ENCODE measurements around the gene ZCCHC7. TPM values are rescaled to one million over a fixed set of nuclear protein-coding genes. Genes with fewer than 3 reads are reported as not detected.
A peak's percentile ranks its signal among the peaks of the same experiment; 100 is the strongest.
"Not testable (repeated sequence)": the region's sequence is repeated elsewhere in the genome, so short reads cannot be mapped to it uniquely, and the experiment has no call there.

The ZCCHC7 gene
- total RNA-seq, 1 donor from 2014 or later = 22.1 TPM

DNA sequence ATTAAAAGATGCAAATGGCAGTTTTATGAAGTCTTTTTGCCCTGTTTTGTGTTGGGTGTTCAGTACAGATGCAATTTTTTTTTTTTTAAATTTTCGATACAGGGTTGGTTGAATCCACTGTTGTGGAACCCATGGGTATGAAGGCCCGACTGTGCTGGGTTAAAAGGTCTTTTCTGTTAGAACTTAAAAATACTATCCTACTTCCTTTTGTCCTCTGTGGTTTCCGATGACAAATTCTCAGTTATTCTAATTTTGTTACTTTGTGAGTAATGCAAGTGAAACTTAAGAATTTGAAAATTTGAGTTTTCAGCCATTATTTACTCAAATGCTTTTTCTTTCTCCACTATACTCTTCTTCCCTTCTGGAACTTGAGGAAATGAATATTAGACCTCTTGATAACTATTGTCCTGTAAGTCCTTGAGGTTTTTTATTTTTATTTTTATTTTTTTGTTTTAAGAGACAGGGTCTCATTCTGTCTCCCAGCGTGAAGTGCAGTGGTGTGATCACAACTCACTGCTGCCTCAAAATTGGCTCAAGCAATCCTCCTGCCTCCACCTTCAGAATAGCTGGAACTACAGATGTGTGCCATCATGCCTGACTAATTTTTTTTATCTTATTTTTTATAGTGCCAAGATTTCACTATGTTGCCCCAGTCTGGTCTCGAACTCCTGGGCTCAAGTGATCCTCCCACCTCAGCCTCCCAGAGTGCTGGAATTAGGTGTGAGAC is 67.5 kb downstream of the ZCCHC7 start:
- Mint-ChIP-seq H3K4me1 (ENCODE audit: low read depth) (peaks cover 24% of the 10 kb centered on the region), H3K4me3 (peak overlapping the region; percentile 79), H3K27me3 (ENCODE audit: insufficient read depth) (no peaks in the 10 kb centered on the region), H3K9me3 (peaks cover 2% of the 10 kb centered on the region), H3K36me3 (ENCODE audit: low read depth) (peaks cover 32% of the 10 kb centered on the region), H3K27ac (peak overlapping the region; percentile 90)
- no peak for DNase-seq (ENCODE audit: low spot score)
- intact Hi-C loops (cut with micrococcal nuclease) = loop anchor here (2.0 to 5.0 kb wide), 3 partner anchors 13 to 114 kb away; no protein-coding TSS in a partner anchor

DNA sequence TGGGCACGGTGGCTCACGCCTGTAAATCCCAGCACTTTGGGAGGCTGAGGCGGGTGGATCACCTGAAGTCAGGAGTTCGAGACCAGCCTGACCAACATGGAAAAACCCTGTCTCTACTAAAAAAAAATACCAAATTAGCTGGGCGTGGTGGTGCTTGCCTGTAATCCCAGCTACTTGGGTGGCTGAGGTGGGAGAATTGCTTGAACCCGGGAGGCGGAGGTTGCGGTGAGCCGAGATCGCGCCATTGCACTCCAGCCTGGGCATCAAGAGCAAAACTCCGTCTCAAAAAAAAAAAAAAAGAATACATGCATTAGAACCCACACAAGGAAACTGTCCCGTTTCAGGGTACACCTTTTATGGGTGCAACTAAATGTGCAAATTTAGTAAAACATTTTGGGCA is 70.4 kb downstream of the ZCCHC7 start:
- H3K36me3 Mint-ChIP-seq (ENCODE audit: low read depth) = peaks cover 33% of the 10 kb centered on the region
- H3K27me3 Mint-ChIP-seq (ENCODE audit: insufficient read depth); intact Hi-C loops (cut with micrococcal nuclease); H3K27ac Mint-ChIP-seq; H3K4me3 Mint-ChIP-seq; DNase-seq (ENCODE audit: low spot score); H3K9me3 Mint-ChIP-seq: not testable (repeated sequence)
- peaks cover 24% of the 10 kb centered on the region for H3K4me1 Mint-ChIP-seq (ENCODE audit: low read depth)

DNA sequence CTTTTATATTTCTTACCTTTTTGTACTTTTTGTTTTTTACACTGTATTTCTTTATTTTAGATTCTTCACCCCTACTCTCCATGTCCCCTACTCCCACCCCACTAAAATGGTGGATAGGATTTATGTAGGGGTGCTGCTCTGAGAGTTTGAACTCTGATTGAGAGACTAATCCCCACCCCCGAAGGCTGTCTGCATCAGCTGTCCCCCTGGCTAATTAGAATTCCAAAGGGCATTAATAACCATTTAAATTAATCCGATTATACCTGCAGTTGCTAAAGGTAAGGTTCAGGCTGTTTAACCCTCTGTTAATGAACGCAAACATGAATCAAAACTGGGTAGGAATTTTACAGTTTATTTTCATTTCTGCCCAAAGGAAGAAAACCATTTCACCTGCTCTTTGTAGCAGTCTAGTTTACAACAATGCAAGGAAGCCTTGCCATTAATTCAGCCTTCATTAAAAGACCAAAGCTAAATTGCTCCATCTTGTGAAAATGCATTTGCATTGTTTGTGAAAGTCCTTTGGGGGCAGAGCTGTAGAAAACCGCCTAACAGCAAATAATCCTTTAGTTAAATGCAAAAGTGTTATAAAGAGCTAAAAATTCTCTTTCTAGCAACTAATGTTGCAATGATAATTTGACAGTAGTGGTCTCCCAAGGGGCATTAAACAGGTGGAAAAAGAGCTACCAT is 71.2 kb downstream of the ZCCHC7 start:
- H3K27me3 Mint-ChIP-seq (ENCODE audit: insufficient read depth) = no peaks in the 10 kb centered on the region
- peaks cover 2% of the 10 kb centered on the region for H3K9me3 Mint-ChIP-seq
- peaks cover 33% of the 10 kb centered on the region for H3K36me3 Mint-ChIP-seq (ENCODE audit: low read depth)
- no peak for DNase-seq (ENCODE audit: low spot score)
- H3K27ac Mint-ChIP-seq = no peak overlapping the region
- no peak overlapping the region for H3K4me3 Mint-ChIP-seq
- intact Hi-C loops (cut with micrococcal nuclease) = no loop called here
- H3K4me1 Mint-ChIP-seq (ENCODE audit: low read depth) = peaks cover 24% of the 10 kb centered on the region

DNA sequence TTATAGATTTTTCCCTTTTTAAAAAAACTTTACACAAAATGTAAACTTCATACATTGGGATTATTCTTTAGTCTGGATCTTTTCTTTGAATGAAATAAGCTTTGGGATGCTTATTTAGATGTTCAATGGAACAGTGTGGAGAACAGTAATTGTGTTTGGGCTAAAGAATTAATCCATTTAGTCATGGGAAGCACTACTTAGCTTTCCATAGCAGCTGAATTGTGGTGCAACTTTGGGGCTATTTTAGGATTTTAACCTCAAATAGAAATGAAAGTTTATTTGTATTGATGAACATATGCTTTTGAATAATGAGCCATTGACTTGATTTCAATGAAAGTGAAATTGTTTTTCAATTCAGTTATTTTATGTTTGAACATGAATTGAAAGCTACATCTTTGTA is 72.4 kb downstream of the ZCCHC7 start:
- Mint-ChIP-seq H3K9me3 (no peaks in the 10 kb centered on the region), H3K4me3 (no peak overlapping the region), H3K4me1 (ENCODE audit: low read depth) (peaks cover 25% of the 10 kb centered on the region), H3K27ac (no peak overlapping the region), H3K36me3 (ENCODE audit: low read depth) (peaks cover 25% of the 10 kb centered on the region), H3K27me3 (ENCODE audit: insufficient read depth) (no peaks in the 10 kb centered on the region)
- no peak for DNase-seq (ENCODE audit: low spot score)
- intact Hi-C loops (cut with micrococcal nuclease) = no loop called here

DNA sequence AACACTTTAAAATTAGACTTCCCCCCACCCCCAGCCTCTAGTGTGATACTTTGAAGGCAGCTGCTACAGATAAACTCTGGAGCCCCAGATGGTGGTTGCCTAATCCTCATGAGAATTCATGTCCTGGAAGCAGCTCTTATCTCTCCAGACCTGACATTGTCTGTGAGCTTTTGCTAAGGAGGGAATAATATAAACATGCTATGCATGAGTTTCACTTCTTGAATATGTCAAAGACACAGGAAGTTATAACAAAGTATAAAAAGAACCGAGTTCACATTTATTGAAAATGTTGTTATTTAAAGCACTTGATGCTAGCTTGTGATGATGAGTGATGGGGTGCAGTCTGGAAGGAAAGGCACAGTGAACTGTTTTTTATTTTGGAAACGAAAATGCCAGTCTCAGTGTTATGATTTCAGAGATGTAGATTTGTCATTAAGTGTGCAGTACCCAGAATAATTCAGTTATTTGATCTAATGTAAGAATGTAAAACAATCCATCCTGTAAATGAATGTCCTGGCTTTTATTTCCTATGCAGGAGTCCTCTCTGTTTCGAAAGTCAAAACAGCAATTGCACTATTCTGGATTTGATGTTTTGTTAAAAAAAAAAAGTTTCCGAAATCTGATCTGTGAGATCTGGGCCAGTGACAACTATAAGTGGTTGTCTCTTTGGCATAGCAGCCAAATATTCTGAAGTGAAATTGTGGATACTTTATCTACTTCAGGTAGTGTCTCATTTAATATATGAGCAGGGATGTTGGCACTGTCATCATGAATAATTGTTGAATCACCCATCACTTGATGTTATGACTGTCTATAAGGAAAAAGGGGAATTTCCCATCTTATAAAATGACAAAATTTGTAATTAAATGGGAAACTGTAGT is 77.0 kb downstream of the ZCCHC7 start:
- DNase-seq (ENCODE audit: low spot score) = no peak
- intact Hi-C loops (cut with micrococcal nuclease) = no loop called here
- H3K9me3 Mint-ChIP-seq = no peaks in the 10 kb centered on the region
- H3K27me3 Mint-ChIP-seq (ENCODE audit: insufficient read depth) = no peaks in the 10 kb centered on the region
- H3K27ac Mint-ChIP-seq = no peak overlapping the region
- H3K4me3 Mint-ChIP-seq = no peak overlapping the region
- H3K4me1 Mint-ChIP-seq (ENCODE audit: low read depth) = peaks cover 49% of the 10 kb centered on the region
- peaks cover 20% of the 10 kb centered on the region for H3K36me3 Mint-ChIP-seq (ENCODE audit: low read depth)

DNA sequence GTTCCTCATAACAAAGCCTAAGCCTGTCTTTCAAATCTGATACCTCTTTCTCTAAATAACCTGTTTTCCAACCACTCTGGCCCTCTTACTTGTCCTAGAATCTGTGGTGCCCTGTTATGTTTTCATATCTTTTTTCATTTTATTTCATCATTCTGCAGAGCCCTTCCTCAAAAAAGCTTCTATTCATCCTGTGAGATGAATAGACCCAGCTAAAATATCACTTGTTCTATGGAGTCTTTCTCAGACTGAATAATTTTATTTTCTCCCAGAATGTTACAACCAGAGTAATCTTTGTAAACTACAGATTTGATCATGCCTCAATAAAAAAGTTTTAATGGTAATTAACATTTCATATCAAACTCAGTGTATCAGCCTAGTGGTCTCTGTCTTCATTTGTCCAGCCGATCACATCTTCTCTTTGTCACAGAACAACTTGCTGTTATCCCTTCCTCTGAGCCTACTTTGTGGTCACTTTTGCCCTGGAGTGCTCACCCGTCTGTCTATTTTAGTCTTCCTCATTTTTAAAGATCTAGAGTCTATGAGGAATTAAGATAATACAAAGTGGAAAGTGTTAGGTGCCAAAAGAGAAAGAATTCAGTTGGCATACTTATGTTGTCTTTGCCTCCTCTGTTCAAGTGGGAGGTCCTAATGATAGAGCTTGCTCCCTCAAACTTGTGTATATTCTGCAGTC is 77.8 kb downstream of the ZCCHC7 start:
- Mint-ChIP-seq H3K9me3 (no peaks in the 10 kb centered on the region), H3K27me3 (ENCODE audit: insufficient read depth) (no peaks in the 10 kb centered on the region), H3K4me3 (no peak overlapping the region), H3K4me1 (ENCODE audit: low read depth) (peaks cover 49% of the 10 kb centered on the region), H3K27ac (peak overlapping the region; percentile 8), H3K36me3 (ENCODE audit: low read depth) (peaks cover 20% of the 10 kb centered on the region)
- no peak for DNase-seq (ENCODE audit: low spot score)
- intact Hi-C loops (cut with micrococcal nuclease) = no loop called here

DNA sequence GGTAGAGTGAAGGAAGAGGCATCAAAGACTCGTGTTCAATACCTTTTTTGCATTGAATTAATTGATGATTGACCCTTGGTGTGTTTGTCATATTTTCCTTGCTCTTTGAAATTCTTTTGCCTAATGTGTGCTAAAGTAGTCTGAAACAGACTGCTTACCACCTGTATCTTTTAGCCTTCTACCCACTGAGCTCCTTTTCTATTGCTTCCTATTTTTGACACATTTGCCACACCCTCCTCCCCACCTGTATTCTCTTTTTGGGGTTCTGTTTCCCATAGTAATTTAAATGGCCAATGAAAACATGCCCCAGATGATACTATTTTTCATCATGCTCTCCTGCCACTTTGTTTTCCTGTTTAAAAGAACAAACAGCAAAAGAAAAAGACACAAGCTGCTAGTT is 78.5 kb downstream of the ZCCHC7 start:
- DNase-seq (ENCODE audit: low spot score) = no peak
- Mint-ChIP-seq H3K27ac (no peak overlapping the region), H3K27me3 (ENCODE audit: insufficient read depth) (no peaks in the 10 kb centered on the region), H3K36me3 (ENCODE audit: low read depth) (peaks cover 25% of the 10 kb centered on the region), H3K4me1 (ENCODE audit: low read depth) (peaks cover 49% of the 10 kb centered on the region), H3K9me3 (peaks cover 6% of the 10 kb centered on the region), H3K4me3 (no peak overlapping the region)
- intact Hi-C loops (cut with micrococcal nuclease) = no loop called here

DNA sequence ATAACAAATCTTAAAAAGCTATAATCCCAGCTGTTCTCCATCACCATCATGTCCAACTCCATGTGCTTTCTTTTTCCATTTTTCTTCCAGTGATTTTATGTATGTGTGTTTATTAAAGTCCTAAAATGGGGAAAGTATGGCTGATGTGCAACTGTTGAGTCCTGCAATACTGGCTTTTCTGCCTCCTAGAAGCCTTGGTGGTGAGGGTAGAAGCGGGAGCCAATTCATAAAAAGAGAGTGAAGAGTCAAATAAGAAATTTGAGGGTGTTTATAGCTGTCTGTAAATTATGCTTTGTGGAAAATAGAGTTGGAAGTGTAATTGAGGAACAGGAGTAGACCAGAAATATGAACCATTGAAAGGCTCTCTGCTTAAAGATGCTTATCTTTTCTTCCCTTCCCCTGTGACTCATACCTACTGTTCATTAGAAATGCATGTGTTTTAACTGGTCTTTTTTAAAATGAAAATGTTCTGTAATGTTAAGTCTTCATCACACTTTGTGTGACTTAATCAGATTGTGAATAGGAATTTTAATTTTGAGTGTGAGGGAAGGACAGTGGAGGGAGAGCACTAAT is 80.1 kb downstream of the ZCCHC7 start:
- Mint-ChIP-seq H3K36me3 (ENCODE audit: low read depth) (peaks cover 29% of the 10 kb centered on the region), H3K4me1 (ENCODE audit: low read depth) (peaks cover 49% of the 10 kb centered on the region), H3K27ac (peak overlapping the region; percentile 9), H3K27me3 (ENCODE audit: insufficient read depth) (no peaks in the 10 kb centered on the region), H3K9me3 (peaks cover 13% of the 10 kb centered on the region), H3K4me3 (peak overlapping the region; percentile 20)
- intact Hi-C loops (cut with micrococcal nuclease) = loop anchor here (2.0 kb wide), 3 partner anchors 14 to 272 kb away; no protein-coding TSS in a partner anchor
- DNase-seq (ENCODE audit: low spot score) = no peak

DNA sequence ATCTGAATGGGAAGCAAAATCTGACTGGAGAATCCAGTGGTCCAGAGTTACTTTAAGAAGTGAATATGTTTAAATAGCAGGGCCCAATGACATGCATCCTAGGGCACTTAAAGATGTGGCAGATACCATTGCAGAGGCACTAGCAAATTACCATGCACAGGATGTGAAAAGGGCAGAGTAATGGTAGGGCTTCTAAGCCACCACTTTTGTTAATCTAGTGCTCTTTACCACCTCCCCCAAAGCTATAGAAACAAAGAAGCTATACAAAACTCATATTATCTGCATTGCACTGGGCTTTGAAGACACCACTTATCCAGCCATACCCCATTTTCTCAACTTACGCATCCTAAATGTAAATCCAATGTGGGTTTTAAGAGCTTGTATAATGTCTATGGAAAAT is 81.2 kb downstream of the ZCCHC7 start:
- no peak overlapping the region for H3K4me3 Mint-ChIP-seq
- peaks cover 50% of the 10 kb centered on the region for H3K4me1 Mint-ChIP-seq (ENCODE audit: low read depth)
- no peak for DNase-seq (ENCODE audit: low spot score)
- no peaks in the 10 kb centered on the region for H3K27me3 Mint-ChIP-seq (ENCODE audit: insufficient read depth)
- intact Hi-C loops (cut with micrococcal nuclease) = loop anchor here (2.0 kb wide), 3 partner anchors 15 to 273 kb away; no protein-coding TSS in a partner anchor
- peaks cover 28% of the 10 kb centered on the region for H3K36me3 Mint-ChIP-seq (ENCODE audit: low read depth)
- H3K27ac Mint-ChIP-seq = no peak overlapping the region
- peaks cover 13% of the 10 kb centered on the region for H3K9me3 Mint-ChIP-seq

DNA sequence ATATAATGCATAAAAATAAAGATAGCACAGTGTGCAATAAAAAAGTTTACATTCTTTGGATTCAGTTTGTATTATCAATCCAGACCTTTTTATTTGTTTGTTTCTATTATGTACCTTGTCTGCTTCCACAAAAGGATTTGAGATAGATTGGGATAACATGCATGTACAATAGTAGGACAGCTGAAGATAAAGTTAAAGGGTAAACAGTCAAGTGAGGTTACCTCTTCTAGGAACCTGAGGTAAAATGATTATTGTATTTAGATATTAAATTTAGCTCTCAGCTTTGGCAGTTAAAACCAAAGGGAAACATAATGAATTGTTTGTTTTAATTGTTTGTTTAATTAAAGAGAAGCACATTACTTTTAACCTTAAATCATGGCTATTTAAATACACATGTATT is 81.7 kb downstream of the ZCCHC7 start:
- Mint-ChIP-seq H3K4me1 (ENCODE audit: low read depth) (peaks cover 50% of the 10 kb centered on the region), H3K9me3 (peaks cover 13% of the 10 kb centered on the region), H3K36me3 (ENCODE audit: low read depth) (peaks cover 28% of the 10 kb centered on the region), H3K27ac (no peak overlapping the region), H3K4me3 (no peak overlapping the region), H3K27me3 (ENCODE audit: insufficient read depth) (no peaks in the 10 kb centered on the region)
- intact Hi-C loops (cut with micrococcal nuclease) = no loop called here
- no peak for DNase-seq (ENCODE audit: low spot score)

DNA sequence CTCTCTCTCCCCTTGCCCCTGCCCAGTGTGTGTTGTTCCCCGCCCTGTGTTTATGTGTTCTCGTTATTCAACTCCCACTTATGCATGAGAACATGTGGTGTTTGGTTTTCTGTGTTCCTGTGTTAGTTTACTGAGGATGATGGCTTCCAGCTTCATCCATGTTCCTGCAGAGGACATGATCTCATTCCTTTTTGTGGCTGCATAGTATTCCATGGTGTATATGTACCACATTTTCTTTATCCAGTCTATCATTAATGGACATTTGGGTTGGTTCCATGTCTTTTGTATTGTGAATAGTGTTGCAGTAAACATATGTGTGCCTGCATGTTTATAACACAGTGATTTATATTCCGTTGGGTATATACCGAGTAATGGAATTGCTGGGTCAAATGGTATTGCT is 83.1 kb downstream of the ZCCHC7 start:
- Mint-ChIP-seq H3K9me3 (peaks cover 13% of the 10 kb centered on the region), H3K36me3 (ENCODE audit: low read depth) (peaks cover 30% of the 10 kb centered on the region), H3K4me1 (ENCODE audit: low read depth) (peaks cover 39% of the 10 kb centered on the region)
- H3K27me3 Mint-ChIP-seq (ENCODE audit: insufficient read depth); H3K4me3 Mint-ChIP-seq; intact Hi-C loops (cut with micrococcal nuclease); DNase-seq (ENCODE audit: low spot score); H3K27ac Mint-ChIP-seq: not testable (repeated sequence)

DNA sequence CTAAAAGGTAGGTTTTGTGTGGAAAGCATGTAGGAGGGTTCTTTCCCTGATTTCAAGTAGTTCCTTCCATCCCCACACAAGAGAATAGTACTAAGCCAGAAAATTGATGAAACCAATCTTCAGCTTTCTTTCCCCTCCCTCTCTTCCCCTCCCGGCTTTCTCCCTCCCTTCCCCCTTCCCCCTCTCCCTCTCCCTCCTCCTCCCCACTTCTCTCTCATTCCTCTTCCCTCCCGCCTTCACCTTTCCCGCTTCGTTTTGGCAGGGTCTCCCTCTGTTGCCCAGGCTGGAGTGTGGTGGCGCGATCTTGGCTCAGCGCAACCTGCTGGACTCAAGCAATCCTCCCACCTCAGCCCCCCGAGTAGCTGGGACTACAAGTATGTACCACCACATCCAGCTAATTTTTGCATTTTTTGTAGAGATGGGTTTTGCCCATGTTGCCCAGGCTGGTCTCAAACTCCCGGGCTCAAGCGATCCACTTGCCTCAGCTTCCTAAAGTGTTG is 85.8 kb downstream of the ZCCHC7 start:
- H3K9me3 Mint-ChIP-seq = peaks cover 13% of the 10 kb centered on the region
- intact Hi-C loops (cut with micrococcal nuclease) = no loop called here
- peaks cover 38% of the 10 kb centered on the region for H3K4me1 Mint-ChIP-seq (ENCODE audit: low read depth)
- peaks cover 25% of the 10 kb centered on the region for H3K36me3 Mint-ChIP-seq (ENCODE audit: low read depth)
- no peak overlapping the region for H3K4me3 Mint-ChIP-seq
- no peaks in the 10 kb centered on the region for H3K27me3 Mint-ChIP-seq (ENCODE audit: insufficient read depth)
- no peak overlapping the region for H3K27ac Mint-ChIP-seq
- DNase-seq (ENCODE audit: low spot score) = no peak

Measured in activated T-helper 1 cell treated with anti-CD3 and anti-CD28 coated beads, Interleukin-12 subunit alpha, Interleukin-12 subunit beta, Interleukin-2, Interleukin-4 antibody, amounts not matched to agents 30 ng/mL and 10 ng/mL and 1 ng/mL, durations not matched to agents 14 hours and 24 hours and 36 hours (primary cell).